GM06990 (cell line): ENCODE results near the gene GPR32.
"Not testable (repeated sequence)": the region's sequence is repeated elsewhere in the genome, so short reads cannot be mapped to it uniquely, and the experiment has no call there.

ENCODE experiments used
- DNase-seq: peaks from one replicate; pipeline ENCODE4 v3.0.0-alpha.2; 2011; ENCODE audit not compliant: insufficient read length; ENCODE audit errors: extremely low read depth
- H3K27me3 ChIP-seq: replicated peaks from 2 replicates; pipeline ENCODE4 v1.6.0; 2011; ENCODE audit warnings: low read length; ENCODE audit not compliant: control insufficient read depth, insufficient read depth
- H3K36me3 ChIP-seq: 2 replicates; pipeline ENCODE4 v1.5.1; 2011; ENCODE audit warnings: low read length; ENCODE audit not compliant: control insufficient read depth, insufficient read depth
- H3K4me3 ChIP-seq: replicated peaks from 2 replicates; pipeline ENCODE4 v1.5.1; 2011; ENCODE audit warnings: low read depth, mild to moderate bottlenecking, control low read depth, low read length
- TF ChIP-seq, protein P1 (sequence below): IDR thresholded peaks from 2 replicates; pipeline ENCODE4 v1.5.1; 2011; ENCODE audit warnings: low read length, control low read depth, mild to moderate bottlenecking, inconsistent platforms; ENCODE audit not compliant: insufficient read depth, poor library complexity, severe bottlenecking

GPR32 gene

DNA sequence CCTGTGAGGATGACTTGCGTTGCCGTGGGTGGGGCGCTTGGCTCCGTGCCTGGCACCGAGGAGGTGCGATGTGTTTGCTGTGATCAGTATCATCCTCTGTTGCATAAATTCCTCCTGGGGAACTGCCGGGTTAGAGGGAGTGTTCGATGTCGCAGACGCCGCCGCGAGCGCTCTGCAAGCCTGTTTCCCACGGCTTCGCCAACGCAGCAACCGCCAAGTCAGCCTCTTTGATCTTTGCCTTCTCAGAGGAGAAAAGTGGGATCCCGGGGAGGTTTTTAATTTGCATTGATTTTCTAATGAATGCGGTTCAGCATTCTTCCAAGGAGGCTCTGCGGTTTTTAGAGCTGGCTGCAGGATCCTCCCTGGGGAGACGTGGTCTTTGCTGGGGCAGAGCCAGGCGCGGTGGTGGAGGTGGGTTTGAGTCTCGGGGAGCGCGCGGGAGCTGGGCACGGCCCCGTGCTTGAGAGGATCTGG lies 7.6 kb downstream of the GPR32 start:
- Histone ChIP-seq H3K27me3 (no peaks in the 10 kb centered on the region; the same call in 1 of the 2 replicates), H3K4me3 (no peak overlapping the region), H3K36me3 (no peaks in the 10 kb centered on the region)
- TF ChIP-seq, protein P1, sequence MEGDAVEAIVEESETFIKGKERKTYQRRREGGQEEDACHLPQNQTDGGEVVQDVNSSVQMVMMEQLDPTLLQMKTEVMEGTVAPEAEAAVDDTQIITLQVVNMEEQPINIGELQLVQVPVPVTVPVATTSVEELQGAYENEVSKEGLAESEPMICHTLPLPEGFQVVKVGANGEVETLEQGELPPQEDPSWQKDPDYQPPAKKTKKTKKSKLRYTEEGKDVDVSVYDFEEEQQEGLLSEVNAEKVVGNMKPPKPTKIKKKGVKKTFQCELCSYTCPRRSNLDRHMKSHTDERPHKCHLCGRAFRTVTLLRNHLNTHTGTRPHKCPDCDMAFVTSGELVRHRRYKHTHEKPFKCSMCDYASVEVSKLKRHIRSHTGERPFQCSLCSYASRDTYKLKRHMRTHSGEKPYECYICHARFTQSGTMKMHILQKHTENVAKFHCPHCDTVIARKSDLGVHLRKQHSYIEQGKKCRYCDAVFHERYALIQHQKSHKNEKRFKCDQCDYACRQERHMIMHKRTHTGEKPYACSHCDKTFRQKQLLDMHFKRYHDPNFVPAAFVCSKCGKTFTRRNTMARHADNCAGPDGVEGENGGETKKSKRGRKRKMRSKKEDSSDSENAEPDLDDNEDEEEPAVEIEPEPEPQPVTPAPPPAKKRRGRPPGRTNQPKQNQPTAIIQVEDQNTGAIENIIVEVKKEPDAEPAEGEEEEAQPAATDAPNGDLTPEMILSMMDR, result no peak
- no peak for DNase-seq

DNA sequence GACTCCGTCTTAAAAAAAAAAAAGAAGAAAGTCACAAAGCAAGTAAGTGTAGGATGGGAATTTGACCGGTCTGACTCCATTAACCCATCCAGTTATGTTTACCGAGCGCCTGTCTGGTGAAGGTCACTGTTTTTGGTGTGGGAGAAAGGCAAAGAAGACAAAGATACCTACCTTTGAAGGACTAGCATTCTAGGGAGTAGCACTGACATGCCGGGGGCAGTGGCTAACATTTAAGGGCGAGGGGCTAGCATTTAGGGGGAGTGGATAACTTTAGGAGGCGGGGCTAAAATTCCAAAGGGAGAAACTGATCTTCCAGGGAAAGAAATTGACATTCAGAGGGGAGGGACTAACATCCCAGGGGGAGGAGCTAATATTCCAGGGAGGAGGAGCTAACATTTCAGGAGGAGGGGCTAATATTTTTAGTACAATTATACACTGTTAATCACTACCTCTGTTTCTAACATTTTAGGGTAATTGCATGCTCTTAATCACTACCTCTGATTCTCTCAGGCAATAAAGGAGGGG lies 8.7 kb downstream of the GPR32 start:
- Histone ChIP-seq H3K27me3 (no peaks in the 10 kb centered on the region; the same call in 1 of the 2 replicates), H3K36me3 (no peaks in the 10 kb centered on the region), H3K4me3 (no peak overlapping the region)
- TF ChIP-seq, protein P1, result no peak
- DNase-seq, result no peak

DNA sequence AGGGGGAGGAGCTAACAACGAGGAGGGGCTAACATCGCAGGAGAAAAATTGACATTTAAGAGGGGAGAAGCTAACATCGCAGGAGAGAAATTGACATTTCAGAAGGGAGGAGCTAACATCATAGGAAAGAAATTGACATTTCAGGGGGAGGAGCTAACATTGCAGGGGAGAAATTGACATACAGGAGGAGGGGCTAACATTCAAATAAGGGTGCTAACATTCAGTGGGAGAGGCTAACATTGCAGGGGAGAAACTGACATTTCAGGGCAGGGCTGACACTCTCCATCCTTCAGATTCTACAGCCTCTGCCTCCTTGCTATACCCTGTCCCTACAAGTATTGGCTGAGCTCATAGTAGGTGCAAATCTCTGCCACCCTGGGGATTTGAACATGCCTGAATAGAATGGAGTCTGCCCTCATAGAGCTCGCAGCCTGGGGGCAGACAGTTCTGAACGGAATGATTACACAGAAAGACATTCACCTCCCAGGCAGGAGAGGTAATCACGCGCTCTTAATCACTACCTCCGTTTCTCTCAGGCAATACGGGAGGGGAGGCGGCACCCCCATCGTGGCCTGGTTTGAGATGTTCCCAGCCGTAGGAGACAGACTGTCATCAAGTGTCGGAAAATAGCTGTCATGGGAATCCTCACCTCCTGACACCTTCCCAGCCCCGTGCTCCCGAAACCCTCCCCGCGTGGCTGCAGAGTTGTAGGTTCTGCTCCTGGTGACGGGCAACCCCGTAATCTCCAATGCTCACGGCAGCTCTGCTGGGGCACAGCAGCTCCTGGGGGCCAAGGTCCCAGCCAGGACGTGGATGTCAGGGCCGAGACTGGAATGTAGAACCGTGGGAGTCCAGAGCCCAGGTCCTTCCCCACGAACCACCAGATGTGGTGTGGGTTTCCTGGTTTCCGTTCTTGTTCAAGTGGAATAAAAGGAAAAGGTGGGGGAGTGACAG lies 9.5 kb downstream of the GPR32 start:
- Histone ChIP-seq H3K4me3 (no peak overlapping the region), H3K27me3 (no peaks in the 10 kb centered on the region; the same call in 1 of the 2 replicates), H3K36me3 (no peaks in the 10 kb centered on the region)
- no peak for DNase-seq
- TF ChIP-seq, protein P1, result no peak

DNA sequence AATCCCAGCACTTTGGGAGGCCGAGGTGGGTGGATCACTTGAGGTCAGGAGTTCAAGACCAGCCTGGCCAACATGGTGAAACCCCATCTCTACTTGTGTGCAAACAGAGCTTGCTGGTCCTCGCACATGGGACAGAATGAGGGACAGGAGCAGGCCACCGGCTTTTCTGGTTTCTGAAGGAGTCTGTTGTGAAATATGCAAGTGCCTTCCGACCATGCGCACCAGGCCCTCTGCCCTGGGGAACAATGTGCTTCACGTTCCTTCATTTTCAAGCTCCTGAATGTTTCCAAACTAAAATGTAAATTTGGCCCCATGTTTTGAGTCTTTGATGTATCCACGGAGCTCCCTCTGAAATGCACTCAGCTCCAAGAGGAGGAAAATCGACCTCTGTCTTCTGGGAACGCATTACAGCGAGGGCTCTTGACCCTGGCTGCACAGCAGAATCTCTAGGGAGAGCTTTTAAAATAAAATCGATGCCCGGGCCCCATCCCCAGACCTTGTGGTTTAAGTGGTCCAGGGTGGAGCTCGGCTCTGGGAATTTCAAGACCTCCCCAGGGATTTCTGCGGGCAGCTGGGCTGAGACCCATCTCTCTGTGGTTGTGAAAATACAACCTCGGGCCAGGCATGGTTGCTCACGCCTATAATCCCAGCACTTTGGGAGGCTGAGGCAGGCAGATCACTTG lies 10.6 kb downstream of the GPR32 start:
- Histone ChIP-seq H3K27me3 (no peaks in the 10 kb centered on the region; the same call in 1 of the 2 replicates), H3K36me3 (no peaks in the 10 kb centered on the region), H3K4me3 (no peak overlapping the region)
- TF ChIP-seq, protein P1, result no peak
- no peak for DNase-seq

DNA sequence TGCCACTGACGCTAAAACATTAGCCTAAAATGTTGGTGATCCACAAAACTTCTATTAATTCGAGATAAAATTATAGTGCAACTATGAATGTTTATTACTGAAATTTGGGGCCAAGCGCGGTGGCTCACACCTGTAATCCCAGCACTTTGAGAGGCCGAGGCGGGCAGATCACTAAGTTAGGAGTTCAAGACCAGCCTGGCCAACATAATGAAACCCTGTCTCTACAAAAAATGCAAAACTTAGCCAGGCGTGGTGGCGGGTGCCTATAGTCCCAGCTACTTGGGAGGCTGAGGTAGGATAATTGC lies 13.5 kb downstream of the GPR32 start:
- H3K36me3 ChIP-seq, H3K27me3 ChIP-seq, DNase-seq, H3K4me3 ChIP-seq: not testable (repeated sequence)

DNA sequence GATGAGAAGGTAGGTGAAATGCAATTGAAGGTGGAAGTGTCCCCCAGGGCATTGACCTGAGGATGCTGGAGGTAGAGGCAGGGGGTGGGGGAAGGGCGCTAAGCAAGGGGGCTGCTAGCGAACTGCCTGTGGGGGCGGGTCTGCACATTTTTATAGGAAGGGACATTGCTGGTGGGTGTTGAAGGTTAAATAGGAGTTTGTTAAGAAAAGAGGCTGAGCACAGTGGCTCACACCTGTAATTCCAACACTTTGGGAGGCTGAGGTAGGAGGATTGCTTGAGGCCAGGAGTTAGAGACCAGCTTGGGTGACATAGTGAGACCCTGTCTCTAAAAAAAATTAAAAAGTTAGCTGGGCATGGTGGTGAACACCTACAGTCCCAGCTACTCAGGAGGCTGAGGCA lies 14.4 kb downstream of the GPR32 start:
- no peak for DNase-seq
- Histone ChIP-seq H3K36me3 (no peaks in the 10 kb centered on the region), H3K27me3 (no peaks in the 10 kb centered on the region), H3K4me3 (no peak overlapping the region)
- TF ChIP-seq, protein P1, result no peak
